Left colon (tissue), 2 donors: Measurements from ENCODE around the gene PPM1H. TPM values are rescaled to one million over a fixed set of nuclear protein-coding genes. Genes with fewer than 3 reads are reported as not detected.
"Not testable (repeated sequence)": the region's sequence is repeated elsewhere in the genome, so short reads cannot be mapped to it uniquely, and the experiment has no call there.

ENCODE experiments used
- ATAC-seq: fragments of 200-7000 bp; cut with Tn5 transposase; one replicate; pipeline ENCODE4 v1.9.1; 2020; ENCODE audit warnings: mild to moderate bottlenecking, moderate library complexity
- DNase-seq, 2 donors: peaks; one replicate each; pipeline ENCODE4 v3.0.0-alpha.2; 2020
- intact Hi-C, 2 donors: fragments of 100-400 bp; cut with DNase I in 1 of 2; cut with micrococcal nuclease in 1 of 2; formaldehyde crosslinking; loops; one replicate each; pipeline versions ENCODE4 v1.11.2 to v1.14.0; 2022; cut with DNase I, micrococcal nuclease
- total RNA-seq, 2 donors: library from RNA; stranded (reverse); fragmentation: NEBNext Ultra II Directional; extraction: Animal tissue kit (Norgen Biotek cat#: 25700); gene quantifications; one replicate each; pipeline ENCODE4 v1.2.1, GENCODE V29; 2021
- donor health status: DM: no; HTN: no; CAD: no.
- donor health status: DM: yes; HTN: yes; CAD: no.

Gene PPM1H
- total RNA-seq, 2 donors from 2014 or later: 7.6 to 7.9 TPM

DNA sequence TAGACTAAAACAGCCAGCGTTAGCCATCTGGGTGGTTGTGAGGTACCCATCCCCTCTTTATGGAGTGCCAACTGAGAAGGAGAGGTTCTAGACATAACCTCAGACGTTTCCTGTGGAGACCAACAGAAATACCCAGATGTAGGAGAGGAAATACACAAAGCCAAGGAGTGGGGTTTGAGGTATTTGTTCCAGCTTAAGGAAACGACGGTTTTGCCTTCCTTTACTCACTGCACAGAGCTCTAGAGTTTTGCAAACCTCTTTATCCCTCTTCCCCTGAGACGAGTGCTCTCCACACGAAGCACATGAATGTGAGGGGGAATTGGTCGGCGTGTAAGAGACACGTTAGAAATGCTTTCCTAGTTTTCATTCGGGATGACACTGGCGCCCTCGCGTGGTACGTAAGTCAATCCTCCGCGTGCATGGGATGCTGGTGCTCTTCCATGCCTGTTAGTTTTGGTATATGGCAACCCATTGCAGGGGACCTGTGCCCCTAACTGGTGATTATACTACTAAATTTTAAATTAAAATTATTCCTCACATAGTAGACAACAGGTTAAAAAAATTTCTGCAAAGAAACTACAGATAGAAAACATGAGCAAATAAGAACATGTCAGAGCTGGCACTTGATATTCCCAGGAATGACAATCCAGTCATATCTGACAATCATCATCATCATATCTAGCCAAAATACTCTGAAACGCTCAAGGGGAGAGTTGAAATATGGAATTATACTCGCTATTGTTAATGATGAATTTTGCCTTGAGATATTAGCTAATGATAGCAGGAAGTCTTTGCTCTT lies 121.7 kb downstream of the PPM1H start:
- DNase-seq: peak; percentile 37 to 72
- intact Hi-C loops: no loop called here
- ATAC-seq: peak; percentile 68

GRCh38 chr12:62811481-62811880 lies 123.5 kb downstream of the PPM1H start:
- ATAC-seq, DNase-seq, intact Hi-C loops: not testable (repeated sequence)

DNA sequence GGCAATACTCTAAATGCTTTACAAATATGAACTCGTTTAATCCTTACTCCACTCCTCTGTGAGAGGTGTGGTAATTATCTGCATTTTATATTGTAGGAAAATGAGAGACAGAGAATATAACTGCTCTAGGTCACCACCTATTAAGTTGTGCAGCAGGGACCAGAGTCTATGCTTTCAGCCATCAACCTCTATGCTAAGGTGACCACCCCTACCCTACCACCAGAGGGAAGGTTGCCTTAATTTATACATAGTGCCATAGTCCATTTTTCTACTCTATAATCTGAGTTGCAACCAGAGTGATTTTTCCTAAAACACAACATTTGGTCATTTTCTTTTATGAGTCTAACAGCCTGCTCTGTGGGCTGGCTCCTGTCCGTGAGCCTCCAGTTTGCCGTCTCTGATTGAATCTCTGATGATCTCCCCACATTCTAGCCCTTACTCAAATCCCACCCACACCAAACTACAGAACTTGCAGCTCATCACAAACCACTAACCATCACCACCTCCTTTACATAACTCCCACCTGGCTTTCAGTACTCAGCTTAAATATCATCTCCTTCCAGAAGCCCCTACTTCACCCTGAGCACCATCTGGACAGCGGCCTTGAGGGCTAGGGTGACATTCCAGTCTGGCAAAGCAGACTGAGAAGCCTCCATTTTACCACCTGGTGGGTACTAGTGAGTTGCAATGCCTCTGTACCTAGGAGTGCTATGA lies 126.6 kb downstream of the PPM1H start:
- DNase-seq (no peak), ATAC-seq (no peak)
- intact Hi-C loops: no loop called here

DNA sequence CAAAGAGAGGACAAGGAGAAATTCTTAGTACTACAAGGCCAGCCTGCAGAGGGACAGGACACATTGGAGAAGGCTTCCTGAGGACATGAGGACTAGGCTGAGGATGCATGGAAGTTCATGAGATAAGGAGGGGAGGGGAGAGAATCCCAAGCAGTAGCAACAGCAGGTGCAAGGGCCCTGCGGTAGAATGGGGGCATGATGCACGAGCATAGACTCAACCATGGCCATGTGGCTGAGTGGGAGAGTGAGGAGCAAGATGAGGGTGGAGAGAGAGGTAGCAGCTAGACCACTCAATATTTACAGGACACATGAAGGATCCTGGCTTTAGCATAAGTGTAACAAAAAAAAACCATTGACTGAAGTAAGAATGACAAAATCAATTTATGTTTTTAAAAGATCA lies 128.1 kb downstream of the PPM1H start:
- no peak for DNase-seq
- intact Hi-C loops: no loop called here
- no peak for ATAC-seq

GRCh38 chr12:62806244-62806836 lies 128.6 kb downstream of the PPM1H start:
- DNase-seq: no peak
- intact Hi-C loops: no loop called here
- no peak for ATAC-seq

- ATAC-seq (no peak), DNase-seq (no peak)
- intact Hi-C loops: no loop called here
These were observed 129.4 kb downstream of the PPM1H start for GRCh38 chr12:62805517-62805916.

DNA sequence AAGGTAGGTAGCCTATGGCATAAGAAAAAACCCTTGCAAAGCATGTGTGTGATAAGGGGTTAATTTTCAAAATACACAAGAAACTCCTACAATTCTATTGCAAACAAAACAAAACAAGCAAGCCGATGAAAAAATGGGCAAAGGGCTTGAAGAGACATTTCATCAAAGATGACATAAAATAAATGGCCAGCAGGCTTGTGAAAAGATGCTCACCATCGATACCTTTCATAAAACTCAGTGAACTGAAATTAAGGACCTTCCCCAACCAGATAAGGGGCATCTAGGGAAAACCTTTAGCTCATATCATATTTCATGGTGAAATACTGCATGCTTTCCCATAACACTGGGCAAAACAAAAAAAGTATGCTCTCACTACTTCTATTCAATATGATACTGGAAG lies 131.2 kb downstream of the PPM1H start:
- ATAC-seq: no peak
- no peak for DNase-seq
- intact Hi-C loops: loop anchor here in 1 of 2 donors (5.0 kb wide), 1 partner anchor 366 kb away; no protein-coding TSS in a partner anchor

DNA sequence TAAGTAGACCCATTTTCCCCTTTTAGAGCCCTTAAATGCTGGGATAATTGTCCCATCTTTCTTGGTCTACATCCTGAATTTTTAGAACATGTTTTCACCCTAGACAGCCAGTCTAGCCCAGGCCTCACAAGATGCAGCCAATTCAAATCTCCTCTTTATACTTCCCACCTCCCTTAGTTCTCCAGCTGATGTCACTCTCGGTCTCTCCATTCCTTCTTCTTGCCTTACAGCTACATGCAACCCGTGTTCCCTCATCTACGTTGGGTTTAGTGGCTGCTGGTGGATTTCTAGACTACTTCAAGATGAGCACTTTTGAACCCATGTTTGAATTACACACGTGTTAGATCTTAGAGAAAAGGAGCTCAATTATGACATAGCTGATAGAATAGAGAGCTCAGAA lies 132.0 kb downstream of the PPM1H start:
- DNase-seq (no peak), ATAC-seq (no peak)
- intact Hi-C loops: loop anchor here in 1 of 2 donors (5.0 kb wide), 1 partner anchor 366 kb away; no protein-coding TSS in a partner anchor

DNA sequence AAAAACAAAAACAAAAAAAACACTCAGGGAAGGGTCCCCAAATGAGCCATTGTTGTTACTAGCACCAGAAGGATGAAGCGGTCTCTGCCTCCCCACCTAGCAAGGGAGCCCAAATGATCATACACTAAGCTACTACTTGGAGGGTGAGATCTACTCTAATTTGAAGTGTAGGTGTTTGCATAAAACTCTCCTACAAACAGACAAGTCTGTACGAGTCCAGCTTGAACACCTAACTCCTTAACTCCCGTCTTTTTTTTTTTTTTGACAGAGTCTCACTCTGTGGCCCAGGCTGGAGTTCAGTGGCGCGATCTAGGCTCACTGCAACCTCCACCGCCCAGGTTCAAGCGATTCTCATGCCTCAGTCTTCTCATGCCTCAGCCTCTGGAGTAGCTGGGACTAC lies 132.6 kb downstream of the PPM1H start:
- DNase-seq (no peak), ATAC-seq (no peak)
- intact Hi-C loops: loop anchor here in 1 of 2 donors (5.0 kb wide), 1 partner anchor 365 kb away; no protein-coding TSS in a partner anchor

- intact Hi-C loops: loop anchor here in 1 of 2 donors (5.0 kb wide), 1 partner anchor 364 kb away; no protein-coding TSS in a partner anchor
- DNase-seq (no peak), ATAC-seq (no peak)
These were observed 133.2 kb downstream of the PPM1H start for GRCh38 chr12:62801796-62802195.

- ATAC-seq (no peak), DNase-seq (no peak)
- intact Hi-C loops: loop anchor here in 1 of 2 donors (5.0 kb wide), 1 partner anchor 364 kb away; no protein-coding TSS in a partner anchor
These were observed 134.1 kb downstream of the PPM1H start for GRCh38 chr12:62800707-62801400.

DNA sequence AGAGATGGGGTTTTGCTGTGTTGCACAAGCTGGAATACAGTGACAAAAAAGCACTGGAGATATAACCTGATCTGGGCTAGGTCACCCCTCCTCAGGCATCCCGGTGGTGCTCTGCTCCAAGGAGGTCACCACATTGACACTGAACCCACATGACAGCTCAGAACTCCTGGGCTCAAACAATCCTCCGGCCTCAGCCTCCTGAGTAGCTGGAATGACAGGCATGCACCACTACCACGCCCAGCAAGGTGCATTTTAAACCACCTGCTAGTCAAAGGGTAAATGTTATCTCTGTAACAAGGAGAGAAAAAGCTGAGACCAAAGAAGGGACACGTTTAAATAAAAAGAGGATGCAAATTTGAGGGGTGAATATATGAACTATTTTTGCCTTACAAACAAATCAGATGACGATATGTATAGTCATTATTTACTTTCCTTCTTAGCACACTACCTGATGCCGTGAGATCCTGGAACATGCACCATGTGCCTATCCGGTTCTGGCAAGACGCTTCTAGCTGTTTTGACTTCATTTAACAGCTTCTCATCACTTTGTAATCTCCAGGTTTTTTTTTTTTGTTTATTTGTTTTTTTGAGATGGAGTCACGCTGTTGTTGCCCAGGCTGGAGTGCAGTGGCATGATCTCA lies 135.1 kb downstream of the PPM1H start:
- ATAC-seq (no peak), DNase-seq (no peak)
- intact Hi-C loops: loop anchor here (5.0 to 10.0 kb wide), 3 partner anchors 215 to 363 kb away; no protein-coding TSS in a partner anchor

DNA sequence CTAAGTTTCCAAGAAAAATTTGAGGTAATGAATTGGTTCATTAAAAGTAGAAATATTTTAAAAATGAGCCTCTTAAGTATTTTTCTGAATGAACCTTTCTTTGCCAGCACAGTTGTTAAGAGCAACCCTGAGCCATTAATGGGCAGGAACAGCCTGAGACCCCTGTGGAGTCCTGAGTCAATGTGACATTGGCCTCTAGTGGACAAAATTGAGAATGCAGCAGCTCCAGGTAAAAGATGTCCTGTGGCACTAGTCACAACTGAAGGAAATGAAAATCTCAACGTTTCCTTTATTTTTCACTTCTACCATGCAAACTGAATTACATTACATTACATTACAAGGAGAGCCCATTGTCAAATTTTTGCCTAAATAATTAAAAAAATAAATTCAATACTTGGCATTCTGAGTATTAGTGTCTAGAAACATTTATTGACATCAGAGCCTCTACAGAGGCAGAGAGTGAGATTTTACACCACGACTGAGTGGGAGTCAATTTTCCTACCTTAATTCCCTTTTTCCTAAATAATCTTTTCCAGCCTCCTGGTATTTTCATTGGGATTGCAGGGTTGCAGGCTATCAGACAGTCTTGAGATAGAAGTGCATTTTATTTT lies 135.7 kb downstream of the PPM1H start:
- ATAC-seq: peak; percentile 69
- peak in 1 of 2 donors; percentile 41 for DNase-seq
- intact Hi-C loops: loop anchor here (5.0 to 10.0 kb wide), 2 partner anchors 214 to 217 kb away; no protein-coding TSS in a partner anchor

- DNase-seq (no peak), ATAC-seq (no peak)
- intact Hi-C loops: loop anchor here (5.0 to 10.0 kb wide), 2 partner anchors 192 to 209 kb away; no protein-coding TSS in a partner anchor
These were observed 140.7 kb downstream of the PPM1H start for GRCh38 chr12:62794218-62794583.

- peak; percentile 65 to 88 for DNase-seq
- peak; percentile 86 for ATAC-seq
- intact Hi-C loops: loop anchor here (5.0 to 10.0 kb wide), 2 partner anchors 191 to 209 kb away; no protein-coding TSS in a partner anchor
These were observed 141.4 kb downstream of the PPM1H start for GRCh38 chr12:62793256-62794217.

GRCh38 chr12:62792236-62792870 lies 142.6 kb downstream of the PPM1H start:
- intact Hi-C loops: loop anchor here (5.0 to 10.0 kb wide), 2 partner anchors 190 to 208 kb away; no protein-coding TSS in a partner anchor
- ATAC-seq (no peak), DNase-seq (no peak)
